K562 (cell line): ENCODE measurements around the gene ZNF791. TPM values are rescaled to one million over a fixed set of nuclear protein-coding genes. Genes with fewer than 3 reads are reported as not detected.

Experiments
- CC2D1A ChIP-seq: fragments of 450-650 bp; IDR thresholded peaks from 2 replicates; pipeline ENCODE4 v1.6.1; 2017; ENCODE audit warnings: mild to moderate bottlenecking
- MYNN ChIP-seq, 2 experiments: sonication (generic); formaldehyde crosslinking in 1 of 2; IDR thresholded peaks; 2 replicates each; pipeline versions ENCODE4 v1.5.0 to v1.6.1; 2016 to 2020; ENCODE audit warnings: antibody characterized with exemption in 1 of 2, missing genetic modification reagents in 1 of 2
- NRF1 ChIP-seq, 2 experiments: fragments of 450-650 bp; IDR thresholded peaks in 1 of 2; conservative IDR thresholded peaks in 1 of 2; 2 replicates each; pipeline ENCODE4 v1.6.1; 2014; ENCODE audit warnings: mild to moderate bottlenecking in 2 of 2
- RBM14 ChIP-seq: fragments of 200-400 bp; formaldehyde crosslinking; IDR thresholded peaks from 2 replicates; pipeline ENCODE4 v1.6.1; 2018; ENCODE audit warnings: low read depth, mild to moderate bottlenecking, low read length, moderate library complexity, borderline replicate concordance; ENCODE audit not compliant: insufficient read depth
- RFX1 ChIP-seq: fragments of 450-650 bp; IDR thresholded peaks from 2 replicates; pipeline ENCODE4 v1.6.1; 2016; ENCODE audit warnings: mild to moderate bottlenecking, moderate library complexity
- SMAD1 ChIP-seq: fragments of 150-350 bp; IDR thresholded peaks from 2 replicates; pipeline ENCODE4 v1.6.1; 2014; ENCODE audit warnings: low read length, low read depth; ENCODE audit not compliant: partially characterized antibody
- SRSF9 ChIP-seq: fragments of 200-400 bp; formaldehyde crosslinking; IDR thresholded peaks from 2 replicates; pipeline ENCODE4 v1.6.1; 2017; ENCODE audit warnings: low read depth, low read length, borderline replicate concordance
- TCF3 ChIP-seq: sonication (generic); formaldehyde crosslinking; IDR thresholded peaks from 2 replicates; pipeline ENCODE4 v1.4.0; 2020; ENCODE audit warnings: mild to moderate bottlenecking, missing genetic modification reagents
- ZNF121 ChIP-seq: sonication (generic); formaldehyde crosslinking; conservative IDR thresholded peaks from 2 replicates; pipeline ENCODE4 v1.8.0; 2022; ENCODE audit warnings: missing genetic modification reagents
- ZNF41 ChIP-seq: fragments of 250-450 bp; sonication (Bioruptor Pico); conservative IDR thresholded peaks from 2 replicates; pipeline ENCODE4 v1.4.0; 2020; ENCODE audit warnings: mild to moderate bottlenecking
- polyA plus RNA-seq, 8 experiments: library from polyadenylated mRNA; depleted of rRNA in 4 of 8; stranded (reverse) in 5 of 8; unstranded in 3 of 8; fragments of >200 nt; fragmentation: Nextera tagmentation in 2 of 8; fragmentation: Illumina TruSeq in 1 of 8; extraction: Ambion mirVana in 2 of 8; extraction: Trizol in 1 of 8; gene quantifications; 2 replicates each; pipeline versions ENCODE4 v1.2.1 to v1.2.3, GENCODE V29; 2011 to 2014; ENCODE audit warnings: inconsistent platforms in 1 of 8, missing spikeins in 1 of 8
- total RNA-seq, 7 experiments: library from RNA; depleted of rRNA in 6 of 7; stranded (reverse); fragments of >200 nt in 6 of 7; fragmentation: Illumina TruSeq in 2 of 7; extraction: Trizol in 2 of 7; gene quantifications; 2 replicates each; pipeline versions ENCODE4 v1.2.1 to v1.2.3, GENCODE V29; 2011 to 2021; ENCODE audit warnings: low replicate concordance in 1 of 7
- TF ChIP-seq, protein P1 (sequence below): fragments of 450-650 bp; IDR thresholded peaks from 2 replicates; pipeline ENCODE4 v1.6.1; 2017; ENCODE audit warnings: mild to moderate bottlenecking, moderate library complexity
- TF ChIP-seq, protein P2 (sequence below), 3 experiments: IDR thresholded peaks in 2 of 3; conservative IDR thresholded peaks in 1 of 3; 2 replicates each; pipeline ENCODE4 v1.5.1; 2011 to 2012; ENCODE audit warnings: low read length in 3 of 3, mild to moderate bottlenecking in 3 of 3, control low read depth in 2 of 3, improper control_type of control experiment in 1 of 3, inconsistent platforms in 1 of 3, low read depth in 1 of 3, mixed read lengths in 1 of 3, moderate library complexity in 1 of 3; ENCODE audit not compliant: insufficient read depth in 2 of 3
- TF ChIP-seq, protein P3 (sequence below): fragments of 450-650 bp; IDR thresholded peaks from 2 replicates; pipeline ENCODE4 v1.6.1; 2016; ENCODE audit warnings: low read depth
- TF ChIP-seq, protein P4 (sequence below): fragments of 450-650 bp; formaldehyde crosslinking; IDR thresholded peaks from 2 replicates; pipeline ENCODE4 v1.4.0; 2020; ENCODE audit warnings: mild to moderate bottlenecking, moderate library complexity

The ZNF791 gene
- total and polyA plus RNA-seq, 9 of the 15 experiments (the other 6 are each of a cell fraction or from before 2014, with no cell fraction given) = 7.8 to 22.7 (median 13.1) TPM

DNA sequence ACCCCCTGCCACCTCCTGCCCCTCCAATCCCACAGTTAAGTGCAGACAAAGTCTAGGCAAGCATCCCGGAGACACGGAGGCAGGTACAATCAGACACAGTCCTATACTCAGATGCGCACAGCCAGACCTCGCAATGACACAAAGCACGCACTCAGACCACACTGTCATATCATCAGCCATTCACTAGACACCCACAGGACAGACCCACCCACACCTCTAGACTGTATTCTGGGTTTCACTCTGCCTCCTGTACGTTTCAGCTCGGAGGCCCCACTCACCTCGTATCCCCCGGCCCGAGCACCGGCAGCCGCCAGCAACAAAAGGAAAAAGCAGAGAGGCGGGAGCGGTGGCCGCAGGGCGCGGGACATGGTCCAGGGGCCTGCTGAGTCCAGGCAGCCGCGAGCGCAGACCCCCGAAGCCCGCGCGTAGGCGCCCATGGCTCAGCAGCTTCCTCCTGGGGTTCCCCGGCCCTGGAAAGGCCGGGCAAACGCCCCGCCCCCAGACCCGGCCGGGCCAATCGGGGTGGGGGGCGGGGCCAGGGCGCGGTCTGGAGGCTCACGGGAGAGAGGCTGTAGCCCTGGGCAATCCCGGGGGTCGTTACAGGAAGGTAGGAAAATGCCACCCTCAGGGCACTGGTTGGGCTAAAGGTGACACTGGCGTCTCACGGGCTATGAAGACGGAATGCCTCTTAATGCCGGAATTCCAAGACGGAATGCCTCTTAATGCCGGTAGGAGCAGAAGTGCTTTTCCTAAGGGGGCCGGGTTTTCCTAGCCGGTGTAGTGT is 55.7 kb downstream of the ZNF791 start, which contains the start of the genes MAN2B1 and WDR83 (continued):
- TF ChIP-seq, protein P1, sequence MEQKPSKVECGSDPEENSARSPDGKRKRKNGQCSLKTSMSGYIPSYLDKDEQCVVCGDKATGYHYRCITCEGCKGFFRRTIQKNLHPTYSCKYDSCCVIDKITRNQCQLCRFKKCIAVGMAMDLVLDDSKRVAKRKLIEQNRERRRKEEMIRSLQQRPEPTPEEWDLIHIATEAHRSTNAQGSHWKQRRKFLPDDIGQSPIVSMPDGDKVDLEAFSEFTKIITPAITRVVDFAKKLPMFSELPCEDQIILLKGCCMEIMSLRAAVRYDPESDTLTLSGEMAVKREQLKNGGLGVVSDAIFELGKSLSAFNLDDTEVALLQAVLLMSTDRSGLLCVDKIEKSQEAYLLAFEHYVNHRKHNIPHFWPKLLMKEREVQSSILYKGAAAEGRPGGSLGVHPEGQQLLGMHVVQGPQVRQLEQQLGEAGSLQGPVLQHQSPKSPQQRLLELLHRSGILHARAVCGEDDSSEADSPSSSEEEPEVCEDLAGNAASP = no peak
- TF ChIP-seq, protein P2, sequence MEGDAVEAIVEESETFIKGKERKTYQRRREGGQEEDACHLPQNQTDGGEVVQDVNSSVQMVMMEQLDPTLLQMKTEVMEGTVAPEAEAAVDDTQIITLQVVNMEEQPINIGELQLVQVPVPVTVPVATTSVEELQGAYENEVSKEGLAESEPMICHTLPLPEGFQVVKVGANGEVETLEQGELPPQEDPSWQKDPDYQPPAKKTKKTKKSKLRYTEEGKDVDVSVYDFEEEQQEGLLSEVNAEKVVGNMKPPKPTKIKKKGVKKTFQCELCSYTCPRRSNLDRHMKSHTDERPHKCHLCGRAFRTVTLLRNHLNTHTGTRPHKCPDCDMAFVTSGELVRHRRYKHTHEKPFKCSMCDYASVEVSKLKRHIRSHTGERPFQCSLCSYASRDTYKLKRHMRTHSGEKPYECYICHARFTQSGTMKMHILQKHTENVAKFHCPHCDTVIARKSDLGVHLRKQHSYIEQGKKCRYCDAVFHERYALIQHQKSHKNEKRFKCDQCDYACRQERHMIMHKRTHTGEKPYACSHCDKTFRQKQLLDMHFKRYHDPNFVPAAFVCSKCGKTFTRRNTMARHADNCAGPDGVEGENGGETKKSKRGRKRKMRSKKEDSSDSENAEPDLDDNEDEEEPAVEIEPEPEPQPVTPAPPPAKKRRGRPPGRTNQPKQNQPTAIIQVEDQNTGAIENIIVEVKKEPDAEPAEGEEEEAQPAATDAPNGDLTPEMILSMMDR (IDR thresholded peaks at IDR 0.05 in 2 of 3, conservative IDR thresholded peaks at IDR 0.05 in 1 of 3; ENCODE audit: insufficient read depth in 2 of 3, low read depth in 1 of 3, low read length in 3 of 3) = no peak
- TF ChIP-seq RBM14 (no peak), SRSF9 (no peak), ZNF121 (no peak), NRF1 (conservative IDR thresholded peaks at IDR 0.05 in 1 of 2, IDR thresholded peaks at IDR 0.05 in 1 of 2) (peak; percentile 26 to 27; a peak in 3 of 4 replicates), TCF3 (CRISPR knock-in tag) (no peak), ZNF41 (CRISPR knock-in tag) (0 out of 2 replicates have a peak, but pooled peaks have one; percentile 10), CC2D1A (no peak), RFX1 (no peak), MYNN (IDR thresholded peaks at IDR 0.05) (no peak), MYNN (CRISPR knock-in tag; IDR thresholded peaks at IDR 0.05) (no peak), SMAD1 (no peak)
- TF ChIP-seq, protein P3, sequence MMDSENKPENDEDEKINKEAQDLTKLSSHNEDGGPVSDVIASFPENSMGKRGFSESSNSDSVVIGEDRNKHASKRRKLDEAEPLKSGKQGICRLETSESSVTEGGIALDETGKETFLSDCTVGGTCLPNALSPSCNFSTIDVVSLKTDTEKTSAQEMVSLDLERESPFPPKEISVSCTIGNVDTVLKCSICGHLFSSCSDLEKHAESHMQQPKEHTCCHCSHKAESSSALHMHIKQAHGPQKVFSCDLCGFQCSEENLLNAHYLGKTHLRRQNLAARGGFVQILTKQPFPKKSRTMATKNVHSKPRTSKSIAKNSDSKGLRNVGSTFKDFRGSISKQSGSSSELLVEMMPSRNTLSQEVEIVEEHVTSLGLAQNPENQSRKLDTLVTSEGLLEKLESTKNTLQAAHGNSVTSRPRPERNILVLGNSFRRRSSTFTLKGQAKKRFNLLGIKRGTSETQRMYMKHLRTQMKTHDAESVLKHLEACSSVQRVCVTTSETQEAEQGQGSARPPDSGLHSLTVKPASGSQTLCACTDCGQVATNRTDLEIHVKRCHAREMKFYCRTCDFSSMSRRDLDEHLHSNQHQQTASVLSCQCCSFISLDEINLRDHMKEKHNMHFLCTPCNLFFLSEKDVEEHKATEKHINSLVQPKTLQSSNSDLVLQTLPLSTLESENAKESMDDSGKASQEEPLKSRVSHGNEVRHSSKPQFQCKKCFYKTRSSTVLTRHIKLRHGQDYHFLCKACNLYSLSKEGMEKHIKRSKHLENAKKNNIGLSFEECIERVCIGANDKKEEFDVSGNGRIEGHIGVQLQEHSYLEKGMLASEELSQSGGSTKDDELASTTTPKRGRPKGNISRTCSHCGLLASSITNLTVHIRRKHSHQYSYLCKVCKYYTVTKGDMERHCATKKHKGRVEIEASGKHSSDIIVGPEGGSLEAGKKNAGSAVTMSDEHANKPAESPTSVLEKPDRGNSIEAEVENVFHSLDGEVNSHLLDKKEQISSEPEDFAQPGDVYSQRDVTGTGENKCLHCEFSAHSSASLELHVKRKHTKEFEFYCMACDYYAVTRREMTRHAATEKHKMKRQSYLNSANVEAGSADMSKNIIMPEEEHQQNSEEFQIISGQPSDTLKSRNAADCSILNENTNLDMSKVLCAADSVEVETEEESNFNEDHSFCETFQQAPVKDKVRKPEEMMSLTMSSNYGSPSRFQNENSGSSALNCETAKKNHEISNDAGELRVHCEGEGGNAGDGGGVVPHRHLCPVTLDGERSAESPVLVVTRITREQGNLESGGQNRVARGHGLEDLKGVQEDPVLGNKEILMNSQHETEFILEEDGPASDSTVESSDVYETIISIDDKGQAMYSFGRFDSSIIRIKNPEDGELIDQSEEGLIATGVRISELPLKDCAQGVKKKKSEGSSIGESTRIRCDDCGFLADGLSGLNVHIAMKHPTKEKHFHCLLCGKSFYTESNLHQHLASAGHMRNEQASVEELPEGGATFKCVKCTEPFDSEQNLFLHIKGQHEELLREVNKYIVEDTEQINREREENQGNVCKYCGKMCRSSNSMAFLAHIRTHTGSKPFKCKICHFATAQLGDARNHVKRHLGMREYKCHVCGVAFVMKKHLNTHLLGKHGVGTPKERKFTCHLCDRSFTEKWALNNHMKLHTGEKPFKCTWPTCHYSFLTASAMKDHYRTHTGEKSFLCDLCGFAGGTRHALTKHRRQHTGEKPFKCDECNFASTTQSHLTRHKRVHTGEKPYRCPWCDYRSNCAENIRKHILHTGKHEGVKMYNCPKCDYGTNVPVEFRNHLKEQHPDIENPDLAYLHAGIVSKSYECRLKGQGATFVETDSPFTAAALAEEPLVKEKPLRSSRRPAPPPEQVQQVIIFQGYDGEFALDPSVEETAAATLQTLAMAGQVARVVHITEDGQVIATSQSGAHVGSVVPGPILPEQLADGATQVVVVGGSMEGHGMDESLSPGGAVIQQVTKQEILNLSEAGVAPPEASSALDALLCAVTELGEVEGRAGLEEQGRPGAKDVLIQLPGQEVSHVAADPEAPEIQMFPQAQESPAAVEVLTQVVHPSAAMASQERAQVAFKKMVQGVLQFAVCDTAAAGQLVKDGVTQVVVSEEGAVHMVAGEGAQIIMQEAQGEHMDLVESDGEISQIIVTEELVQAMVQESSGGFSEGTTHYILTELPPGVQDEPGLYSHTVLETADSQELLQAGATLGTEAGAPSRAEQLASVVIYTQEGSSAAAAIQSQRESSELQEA = no peak
- TF ChIP-seq, protein P4, sequence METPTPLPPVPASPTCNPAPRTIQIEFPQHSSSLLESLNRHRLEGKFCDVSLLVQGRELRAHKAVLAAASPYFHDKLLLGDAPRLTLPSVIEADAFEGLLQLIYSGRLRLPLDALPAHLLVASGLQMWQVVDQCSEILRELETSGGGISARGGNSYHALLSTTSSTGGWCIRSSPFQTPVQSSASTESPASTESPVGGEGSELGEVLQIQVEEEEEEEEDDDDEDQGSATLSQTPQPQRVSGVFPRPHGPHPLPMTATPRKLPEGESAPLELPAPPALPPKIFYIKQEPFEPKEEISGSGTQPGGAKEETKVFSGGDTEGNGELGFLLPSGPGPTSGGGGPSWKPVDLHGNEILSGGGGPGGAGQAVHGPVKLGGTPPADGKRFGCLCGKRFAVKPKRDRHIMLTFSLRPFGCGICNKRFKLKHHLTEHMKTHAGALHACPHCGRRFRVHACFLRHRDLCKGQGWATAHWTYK = no peak
